Mucosa of stomach (tissue), 1 donor: Measurements from ENCODE around the gene ETV6.

Experiments
- H3K27me3 ChIP-seq: one replicate; pipeline ENCODE4 v1.7.0; 2013; ENCODE audit warnings: mild to moderate bottlenecking, low read length; ENCODE audit not compliant: control insufficient read depth, insufficient read depth
- H3K36me3 ChIP-seq: one replicate; pipeline ENCODE4 v1.7.0; 2013; ENCODE audit warnings: low read length; ENCODE audit not compliant: control insufficient read depth, insufficient read depth
- H3K4me1 ChIP-seq: one replicate; pipeline ENCODE4 v1.7.0; 2013; ENCODE audit warnings: mild to moderate bottlenecking, low read length; ENCODE audit not compliant: control insufficient read depth, insufficient read depth
- H3K4me3 ChIP-seq: one replicate; pipeline ENCODE4 v1.7.0; 2013; ENCODE audit warnings: low read length
- H3K9ac ChIP-seq: one replicate; pipeline ENCODE4 v1.7.0; 2013; ENCODE audit warnings: mild to moderate bottlenecking, low read length, moderate library complexity
- H3K9me3 ChIP-seq: one replicate; pipeline ENCODE4 v1.7.0; 2013; ENCODE audit warnings: mild to moderate bottlenecking, low read length, moderate library complexity; ENCODE audit not compliant: control insufficient read depth
- donor health status: Pancreatic carcinoma.

The ETV6 gene

DNA sequence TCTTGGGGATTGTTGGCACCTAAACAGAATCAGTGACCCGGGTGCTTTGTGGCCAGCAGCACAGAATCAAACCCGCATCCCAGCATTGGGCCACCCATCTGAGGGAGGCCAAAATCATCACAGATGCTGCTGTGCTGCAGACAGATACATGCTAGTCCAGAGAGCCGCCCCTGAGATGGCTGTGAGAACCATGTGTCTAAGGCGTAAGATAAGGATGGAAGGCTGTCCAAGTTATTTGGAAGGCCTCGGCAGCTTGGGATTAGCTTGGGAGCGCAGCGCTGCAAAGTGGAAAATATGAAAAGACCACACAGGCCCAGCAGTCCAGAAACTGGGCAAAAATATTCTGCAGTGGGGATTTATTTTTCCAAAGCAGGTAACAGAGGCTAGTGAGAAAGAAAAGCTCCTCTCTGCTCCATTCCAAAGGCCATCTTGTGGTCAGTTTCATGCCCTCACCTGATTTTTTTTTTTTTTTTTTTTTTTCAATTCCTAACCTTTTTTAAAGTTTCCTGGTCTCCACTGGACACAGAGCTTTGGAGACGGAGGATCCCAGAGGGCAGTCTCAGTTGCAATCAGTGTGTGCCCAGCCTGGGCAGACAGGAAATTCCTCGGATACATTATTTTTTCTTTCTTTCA, 242.4 kb downstream of the ETV6 start:
- Histone ChIP-seq H3K36me3 (no peaks in the 10 kb centered on the region), H3K9ac (no peak overlapping the region), H3K4me3 (no peak overlapping the region), H3K9me3 (no peaks in the 10 kb centered on the region), H3K27me3 (no peaks in the 10 kb centered on the region), H3K4me1 (peaks cover under 1% of the 10 kb centered on the region)

DNA sequence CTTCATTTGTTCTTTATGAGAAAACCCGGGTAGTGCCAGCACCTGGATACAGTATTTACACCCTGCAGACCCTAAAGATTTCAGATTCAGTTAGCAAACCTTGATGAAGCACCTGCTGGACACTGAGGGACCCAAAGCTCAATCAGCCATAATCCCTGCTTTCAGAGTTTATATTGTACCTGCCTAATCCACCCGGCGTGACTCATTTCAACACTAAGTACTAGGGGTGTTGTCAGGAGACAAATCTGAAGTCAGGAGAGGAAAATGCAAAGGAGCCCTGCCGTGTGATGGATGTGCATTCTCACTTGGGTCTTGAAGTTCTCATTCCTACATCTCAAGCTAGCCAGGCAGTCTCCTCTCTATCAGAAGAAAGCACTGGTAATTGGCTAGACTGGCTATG, 244.5 kb downstream of the ETV6 start:
- Histone ChIP-seq H3K27me3 (no peaks in the 10 kb centered on the region), H3K4me1 (no peaks in the 10 kb centered on the region), H3K4me3 (no peak overlapping the region), H3K9me3 (no peaks in the 10 kb centered on the region), H3K9ac (no peak overlapping the region), H3K36me3 (no peaks in the 10 kb centered on the region)

DNA sequence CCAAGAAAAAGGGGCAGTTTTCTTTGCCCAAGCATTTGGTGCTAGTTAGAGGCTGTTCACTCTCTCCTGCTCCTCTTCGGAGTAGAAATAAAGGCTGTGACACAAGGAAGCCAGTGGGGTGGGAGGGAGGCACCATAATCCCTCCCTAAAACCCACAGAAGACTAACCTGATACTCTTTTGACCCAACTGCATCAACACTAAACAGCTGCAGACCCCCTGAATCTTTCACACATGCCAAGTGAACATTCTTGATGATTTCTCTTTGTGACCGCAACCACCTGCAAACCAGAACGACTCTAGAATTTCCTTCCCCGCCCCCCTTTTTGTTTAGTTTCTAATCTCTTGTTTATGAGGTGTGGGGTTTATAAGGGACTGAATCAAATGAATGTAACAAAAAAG, 245.4 kb downstream of the ETV6 start:
- Histone ChIP-seq H3K4me3 (no peak overlapping the region), H3K36me3 (no peaks in the 10 kb centered on the region), H3K4me1 (no peaks in the 10 kb centered on the region), H3K27me3 (no peaks in the 10 kb centered on the region), H3K9ac (no peak overlapping the region), H3K9me3 (no peaks in the 10 kb centered on the region)

DNA sequence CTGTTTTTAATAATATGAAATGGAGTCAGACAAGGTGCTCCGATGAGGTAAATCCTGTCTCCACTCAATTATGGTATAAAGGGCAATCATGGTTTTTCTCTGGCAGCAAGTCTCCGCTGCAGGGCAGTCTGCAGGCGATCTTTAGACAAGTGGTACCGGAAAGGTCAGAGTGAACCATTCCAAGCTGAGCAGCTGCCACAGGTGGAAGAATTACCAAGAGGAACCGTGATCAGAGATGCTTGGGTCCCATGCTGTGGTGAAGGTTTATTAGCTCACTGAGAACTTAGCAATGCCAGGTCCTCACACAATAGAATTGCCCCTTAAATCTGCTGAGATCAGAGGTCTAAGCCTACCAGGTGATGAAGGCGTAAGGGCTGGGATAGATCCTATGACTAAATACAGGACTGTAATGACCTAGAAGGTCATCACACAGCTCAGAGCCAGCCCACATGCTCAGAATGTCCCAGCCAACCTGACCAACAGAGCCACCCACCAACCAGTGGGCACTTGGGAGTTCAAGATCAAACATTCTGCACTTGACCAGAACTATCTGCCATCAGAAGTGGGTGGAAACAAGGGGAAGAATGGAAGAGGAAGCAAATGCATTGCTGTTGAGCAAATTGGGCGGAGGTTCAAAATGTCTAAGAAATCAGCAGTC, 246.1 kb downstream of the ETV6 start:
- H3K9me3 ChIP-seq: no peaks in the 10 kb centered on the region

DNA sequence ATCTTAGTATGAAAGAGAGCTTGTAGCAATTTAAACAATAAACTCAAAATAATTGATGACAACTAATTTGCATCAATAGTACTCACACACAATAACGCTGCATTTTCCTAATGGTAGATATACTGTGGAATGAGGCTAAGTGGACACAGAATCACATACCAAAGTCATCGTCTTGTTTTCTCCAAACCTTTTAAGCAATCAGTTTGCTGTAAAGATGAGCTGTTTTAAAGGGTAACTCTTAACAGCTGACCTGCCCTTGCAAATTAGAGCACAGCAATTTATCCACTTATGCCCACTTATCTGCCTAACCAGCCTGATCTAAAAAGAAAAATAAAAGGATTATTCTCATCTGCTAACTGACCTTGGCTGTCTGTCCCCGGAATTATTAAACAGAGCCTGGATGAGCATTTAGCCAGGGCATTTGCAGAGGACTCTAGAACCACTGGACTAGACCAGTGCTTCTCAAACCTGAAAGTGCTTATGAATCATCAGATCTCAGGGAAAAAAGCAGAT, 247.0 kb downstream of the ETV6 start:
- no peaks in the 10 kb centered on the region for H3K4me1 ChIP-seq
- no peak overlapping the region for H3K9ac ChIP-seq
- no peaks in the 10 kb centered on the region for H3K27me3 ChIP-seq
- no peaks in the 10 kb centered on the region for H3K36me3 ChIP-seq
- no peak overlapping the region for H3K4me3 ChIP-seq
- H3K9me3 ChIP-seq: no peaks in the 10 kb centered on the region

More for the DNA sequence above, 246.1 kb downstream of the ETV6 start:
- H3K9ac ChIP-seq: no peak overlapping the region
- no peaks in the 10 kb centered on the region for H3K27me3 ChIP-seq
- no peak overlapping the region for H3K4me3 ChIP-seq
- H3K4me1 ChIP-seq: no peaks in the 10 kb centered on the region
- no peaks in the 10 kb centered on the region for H3K36me3 ChIP-seq

DNA sequence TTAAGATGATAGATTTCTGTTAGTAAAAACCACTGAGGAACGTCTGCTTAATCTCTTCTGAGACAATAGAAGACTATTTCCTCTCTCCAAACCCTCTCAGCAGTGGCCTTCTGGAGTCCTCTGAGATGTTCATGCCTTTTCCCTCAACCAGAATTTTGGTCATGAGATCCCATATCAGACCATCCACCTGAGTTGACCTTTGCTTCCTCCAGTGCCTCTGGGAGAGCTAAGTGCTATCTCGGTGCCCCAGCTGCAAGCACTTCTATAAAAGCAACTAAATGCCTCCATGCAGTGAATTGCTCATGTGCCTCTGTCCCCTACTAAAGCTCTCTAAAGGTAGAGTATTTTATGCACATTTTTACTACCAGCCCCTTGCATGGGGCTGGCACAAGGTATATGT, 248.4 kb downstream of the ETV6 start:
- Histone ChIP-seq H3K9me3 (no peaks in the 10 kb centered on the region), H3K4me1 (no peaks in the 10 kb centered on the region), H3K9ac (no peak overlapping the region), H3K4me3 (no peak overlapping the region), H3K36me3 (no peaks in the 10 kb centered on the region), H3K27me3 (no peaks in the 10 kb centered on the region)

DNA sequence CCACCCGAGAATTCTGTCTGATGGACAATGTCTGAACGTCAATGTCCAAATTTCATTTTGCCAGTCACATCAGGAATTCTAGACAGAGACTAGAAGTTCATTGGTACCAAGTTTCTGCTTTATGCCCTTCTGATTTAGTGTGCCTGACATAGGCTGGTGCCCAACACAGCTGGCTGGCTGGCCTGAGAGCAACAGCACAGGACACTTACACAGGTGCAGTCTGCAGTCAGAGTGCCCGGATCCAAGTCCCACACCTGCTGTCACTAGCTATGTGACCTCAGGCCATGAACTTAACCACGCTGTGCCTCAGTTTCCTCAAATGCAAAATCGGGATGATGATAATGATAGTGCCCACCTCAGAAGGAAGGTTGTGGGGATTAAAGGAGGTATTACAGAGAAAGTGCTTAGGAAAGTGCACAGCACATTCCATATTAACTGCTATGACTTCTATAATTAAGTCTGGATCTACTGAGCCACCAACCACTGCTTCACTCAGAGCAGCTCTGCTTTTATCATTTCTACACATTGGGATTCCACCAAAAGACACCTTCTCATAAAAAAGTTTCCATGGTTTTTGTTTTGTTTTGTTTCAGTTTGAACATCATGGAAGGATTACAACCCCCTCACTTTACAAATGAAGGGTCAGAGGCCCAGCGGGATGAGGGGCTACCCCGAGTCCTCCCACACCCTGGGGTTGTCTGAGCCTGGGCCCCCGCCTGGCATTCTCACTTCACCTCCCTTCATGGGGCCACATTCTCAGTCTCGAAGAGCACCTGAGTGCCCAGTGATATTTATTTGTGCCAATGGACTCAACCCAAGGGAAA, 252.4 kb downstream of the ETV6 start:
- Histone ChIP-seq H3K27me3 (no peaks in the 10 kb centered on the region), H3K4me1 (no peaks in the 10 kb centered on the region), H3K36me3 (no peaks in the 10 kb centered on the region), H3K9me3 (no peaks in the 10 kb centered on the region), H3K4me3 (no peak overlapping the region), H3K9ac (no peak overlapping the region)

DNA sequence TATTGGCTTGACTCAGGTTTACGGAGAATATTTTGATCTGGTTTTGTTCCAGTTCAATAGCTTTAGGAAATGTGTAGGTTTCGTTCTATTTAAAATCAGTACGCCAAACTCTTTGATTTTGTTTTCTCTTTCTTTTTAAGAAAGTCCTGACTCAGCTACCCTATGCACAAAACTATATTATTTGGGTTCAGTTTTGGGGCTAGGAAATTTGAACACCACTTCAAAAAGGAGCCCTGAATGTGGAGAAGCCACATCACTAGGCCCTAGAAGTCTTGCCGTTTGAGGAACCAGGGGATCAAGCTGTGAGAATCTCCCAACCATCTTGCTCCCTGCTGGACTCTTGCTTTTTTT, 253.0 kb downstream of the ETV6 start:
- Histone ChIP-seq H3K27me3 (no peaks in the 10 kb centered on the region), H3K9me3 (no peaks in the 10 kb centered on the region), H3K4me1 (no peaks in the 10 kb centered on the region), H3K9ac (no peak overlapping the region), H3K4me3 (no peak overlapping the region), H3K36me3 (no peaks in the 10 kb centered on the region)

DNA sequence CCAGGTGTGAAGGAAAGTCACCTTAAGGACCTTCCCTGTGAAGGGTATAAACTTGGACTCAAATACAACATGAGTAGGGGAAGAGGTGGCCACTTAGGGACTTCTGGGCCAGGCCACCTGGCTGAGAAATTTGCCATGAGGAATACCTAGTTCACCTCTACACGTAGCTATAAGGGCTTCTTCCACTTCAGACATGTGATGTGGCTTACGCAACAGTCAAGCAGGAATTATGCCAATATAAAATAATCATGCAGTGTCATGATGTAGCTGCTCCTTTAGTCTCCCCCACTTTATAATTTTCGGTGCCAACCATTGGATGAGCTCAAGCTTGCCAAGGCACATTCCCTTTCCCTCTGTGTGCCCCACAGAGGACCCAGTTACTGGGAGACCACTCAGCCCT, 254.7 kb downstream of the ETV6 start:
- no peaks in the 10 kb centered on the region for H3K9me3 ChIP-seq
- H3K4me3 ChIP-seq: no peak overlapping the region
- no peaks in the 10 kb centered on the region for H3K27me3 ChIP-seq
- H3K9ac ChIP-seq: no peak overlapping the region
- H3K36me3 ChIP-seq: no peaks in the 10 kb centered on the region
- no peaks in the 10 kb centered on the region for H3K4me1 ChIP-seq

DNA sequence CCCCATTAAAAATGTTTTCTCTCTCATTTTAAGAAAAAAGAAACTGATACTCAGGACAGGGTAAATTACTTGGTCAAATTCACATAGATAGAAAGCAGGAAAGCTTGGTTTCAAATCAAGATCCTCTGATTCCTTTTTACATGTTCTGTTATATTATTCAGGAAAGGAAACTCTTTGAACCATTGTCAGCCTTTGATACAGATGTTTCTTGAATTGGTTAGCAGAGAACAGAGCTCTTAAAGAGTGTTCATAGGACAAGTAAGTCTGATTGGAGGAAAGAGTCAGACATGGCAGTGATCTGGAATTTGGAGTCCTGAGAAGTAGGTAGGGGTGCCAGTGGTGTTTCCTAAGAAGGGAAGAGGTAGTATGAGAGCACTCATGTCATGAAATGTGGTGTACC, 256.1 kb downstream of the ETV6 start:
- no peaks in the 10 kb centered on the region for H3K4me1 ChIP-seq
- no peak overlapping the region for H3K4me3 ChIP-seq
- H3K27me3 ChIP-seq: no peaks in the 10 kb centered on the region
- H3K36me3 ChIP-seq: no peaks in the 10 kb centered on the region
- no peak overlapping the region for H3K9ac ChIP-seq
- no peaks in the 10 kb centered on the region for H3K9me3 ChIP-seq

DNA sequence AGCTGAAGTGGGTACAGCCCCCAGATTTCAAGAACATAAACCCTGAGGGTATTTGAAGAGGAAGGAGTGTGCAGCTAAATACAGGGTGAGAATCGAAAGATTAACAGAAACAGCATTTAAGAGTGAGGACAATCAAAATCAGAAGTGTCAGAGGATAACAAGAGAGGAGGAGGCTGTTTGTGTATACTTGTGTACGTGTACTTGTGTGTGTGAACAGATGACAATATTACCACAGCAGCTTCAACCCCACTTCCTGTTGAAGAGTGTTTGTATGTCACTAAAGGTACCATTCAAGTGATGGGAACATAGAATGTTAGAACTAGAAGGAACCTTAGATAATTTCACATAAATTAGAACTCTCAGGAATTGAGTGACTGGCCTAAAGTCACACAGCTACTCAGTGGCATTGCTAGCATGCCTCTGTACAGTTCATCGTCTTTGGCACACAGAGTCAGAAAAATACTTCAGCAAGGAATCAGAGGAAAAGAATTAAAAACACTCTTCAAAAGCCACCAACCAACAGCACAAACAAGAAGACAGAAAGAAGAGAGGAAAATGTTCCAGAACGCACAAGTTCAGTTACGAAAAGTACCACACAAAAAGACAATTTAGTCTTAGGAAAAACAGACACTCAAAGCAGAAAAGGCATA, 256.9 kb downstream of the ETV6 start:
- H3K4me1 ChIP-seq: no peaks in the 10 kb centered on the region
- H3K9ac ChIP-seq: no peak overlapping the region

DNA sequence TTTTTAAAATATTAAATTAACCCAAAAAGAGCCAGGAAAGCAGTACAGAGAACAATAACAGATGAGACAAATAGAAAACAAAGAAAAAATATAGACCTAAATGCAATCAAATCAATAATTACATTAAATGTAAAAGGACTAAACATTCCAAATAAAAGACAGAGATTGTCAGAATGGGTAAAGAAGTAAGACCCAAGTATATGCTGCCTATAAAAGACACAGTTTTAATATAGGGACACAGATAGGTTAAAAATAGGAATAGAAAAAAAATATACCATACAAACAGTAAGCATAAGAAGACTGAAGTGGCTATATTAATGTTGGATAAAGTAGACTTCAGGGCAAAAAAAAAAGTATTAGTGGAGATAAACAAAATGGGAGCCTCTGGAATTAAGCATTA, 258.2 kb downstream of the ETV6 start:
- no peaks in the 10 kb centered on the region for H3K4me1 ChIP-seq
- no peak overlapping the region for H3K9ac ChIP-seq
- no peaks in the 10 kb centered on the region for H3K36me3 ChIP-seq
- no peaks in the 10 kb centered on the region for H3K9me3 ChIP-seq
- no peak overlapping the region for H3K4me3 ChIP-seq
- H3K27me3 ChIP-seq: no peaks in the 10 kb centered on the region

More for the DNA sequence above, 256.9 kb downstream of the ETV6 start:
- Histone ChIP-seq H3K36me3 (no peaks in the 10 kb centered on the region), H3K4me3 (no peak overlapping the region), H3K9me3 (no peaks in the 10 kb centered on the region), H3K27me3 (no peaks in the 10 kb centered on the region)
